Limb (tissue), 2 donors: ENCODE data around the gene CCDC78.

Experiments
- DNase-seq, 2 donors: peaks; one replicate each; pipeline ENCODE4 v3.0.0-alpha.2; 2016; ENCODE audit errors: extremely low spot score in 2 of 2

The CCDC78 gene

DNA sequence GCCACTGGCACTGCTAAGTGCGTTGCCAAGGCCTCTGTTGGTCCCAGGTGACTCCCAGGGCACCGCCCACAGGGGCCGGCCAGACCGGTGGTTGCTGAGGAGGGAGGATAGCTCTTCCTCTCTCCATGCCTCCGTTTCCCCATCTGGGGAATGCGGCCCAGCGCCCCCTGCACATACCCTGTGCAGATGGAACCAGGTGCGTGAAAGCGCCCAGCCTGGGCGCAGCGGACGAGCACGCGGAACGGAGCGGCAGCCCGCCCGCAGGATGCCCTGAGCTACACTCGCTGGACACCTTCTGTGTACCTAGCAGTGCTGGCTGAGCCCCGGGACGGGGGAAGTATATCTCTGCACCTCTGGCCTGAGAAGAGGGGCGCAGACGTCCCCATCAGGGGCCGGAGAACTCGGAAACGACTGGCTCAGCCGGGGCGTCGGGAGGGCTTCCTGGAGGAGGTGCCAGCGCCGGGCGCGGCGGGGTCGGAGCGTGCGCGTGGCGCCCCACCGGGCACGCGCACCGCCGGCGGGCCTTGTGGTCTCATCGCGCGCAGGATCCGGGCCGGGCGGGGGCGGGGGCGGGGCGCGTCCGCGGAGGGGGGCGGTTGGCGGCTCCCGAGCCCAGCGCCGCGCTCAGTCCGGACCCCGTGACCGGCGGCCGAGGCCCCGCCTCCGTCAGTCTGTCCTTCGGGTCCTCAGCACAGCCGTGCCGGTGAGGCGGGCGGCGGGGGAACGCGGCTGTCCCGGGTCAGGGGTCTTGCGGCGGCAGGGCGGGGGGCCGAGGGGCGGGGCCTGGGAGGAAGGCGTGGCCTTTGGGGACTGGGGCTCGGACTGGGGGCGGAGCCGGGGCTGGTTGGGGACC lies at the start of gene CCDC78, which contains the start of gene HAGHL:
CCDC78 (minus strand) TSS at position 6 of the 853 bp plus-strand sequence. CDS start 76 bp downstream, outside the sequence.
HAGHL (plus strand) TSS at position 669 of the 853 bp plus-strand sequence. CDS start 404 bp downstream, outside the sequence.
- DNase-seq: peak in 1 of 2 donors; percentile 81

DNA sequence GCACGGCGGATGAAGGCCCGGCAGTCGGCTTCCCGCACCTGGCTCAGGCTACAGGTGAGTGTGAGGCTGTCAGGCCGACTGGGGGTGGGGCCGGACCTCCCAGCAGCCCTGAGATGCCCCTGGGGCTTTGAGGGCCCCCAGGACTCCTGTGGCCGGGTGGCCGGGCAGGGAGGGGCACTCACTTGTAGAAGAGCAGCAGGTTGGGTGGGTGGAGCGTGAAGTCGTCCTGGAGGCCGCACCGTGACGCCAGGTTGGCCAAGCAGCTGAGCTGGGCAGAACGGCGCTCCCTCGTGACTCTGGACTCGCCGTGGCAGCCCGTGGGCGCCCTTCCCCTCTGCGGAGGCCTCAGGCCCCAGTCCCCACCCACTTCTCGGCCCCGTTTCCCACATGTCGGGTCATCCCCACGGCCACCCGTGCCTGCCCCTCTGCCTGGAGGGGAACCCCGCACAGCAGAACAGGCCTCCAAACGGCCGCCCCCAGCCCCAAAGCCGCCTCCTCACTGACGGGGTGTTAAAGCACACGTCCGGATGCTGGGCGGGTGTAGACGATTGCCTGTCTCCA lies 49.1 kb upstream of the CCDC78 start:
- no peak for DNase-seq

DNA sequence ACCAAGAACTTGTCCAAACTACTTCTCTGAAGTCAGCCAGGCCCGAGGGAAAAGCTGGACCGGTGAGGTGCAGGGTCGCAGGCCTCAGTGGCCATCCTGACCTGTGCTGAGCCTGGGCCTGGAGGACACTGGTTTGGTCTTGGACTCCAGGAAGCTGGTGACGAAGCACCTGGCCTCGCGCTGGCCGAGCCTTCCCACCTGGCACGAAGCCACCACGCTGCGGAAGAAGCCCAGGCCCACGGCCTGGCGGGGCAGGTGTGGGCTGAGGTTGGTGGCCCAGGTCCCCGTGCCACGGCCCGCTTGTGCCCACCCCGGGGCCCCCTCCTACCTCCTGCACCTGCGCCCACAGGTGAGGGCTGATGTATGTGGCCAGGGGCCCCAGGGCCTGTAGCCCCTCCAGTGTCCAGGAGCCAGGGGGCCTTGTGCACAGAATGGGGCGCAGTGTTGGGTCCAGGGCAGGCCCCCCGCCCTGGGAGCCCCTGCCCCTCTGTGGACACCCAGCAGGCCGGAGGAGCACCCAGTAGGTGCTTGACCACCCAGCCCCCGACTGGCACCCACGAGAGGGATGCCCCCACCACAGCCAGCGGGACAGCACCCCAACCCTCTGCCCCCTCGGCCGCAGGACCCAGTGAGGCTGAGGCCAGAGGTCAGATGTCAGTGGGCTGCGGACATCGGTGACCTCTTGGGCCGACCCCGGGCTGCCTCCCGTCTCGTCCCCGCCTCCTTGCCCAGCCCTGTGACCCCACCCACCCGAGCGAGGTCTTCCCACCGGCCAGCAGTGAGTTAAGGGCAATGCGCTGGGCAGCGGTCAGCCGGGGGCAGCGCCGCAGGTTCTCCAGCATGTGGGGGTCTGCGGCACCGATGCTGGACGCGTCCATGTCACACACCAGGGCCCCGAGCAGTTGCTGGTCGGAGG lies 48.1 kb upstream of the CCDC78 start:
- no peak for DNase-seq

DNA sequence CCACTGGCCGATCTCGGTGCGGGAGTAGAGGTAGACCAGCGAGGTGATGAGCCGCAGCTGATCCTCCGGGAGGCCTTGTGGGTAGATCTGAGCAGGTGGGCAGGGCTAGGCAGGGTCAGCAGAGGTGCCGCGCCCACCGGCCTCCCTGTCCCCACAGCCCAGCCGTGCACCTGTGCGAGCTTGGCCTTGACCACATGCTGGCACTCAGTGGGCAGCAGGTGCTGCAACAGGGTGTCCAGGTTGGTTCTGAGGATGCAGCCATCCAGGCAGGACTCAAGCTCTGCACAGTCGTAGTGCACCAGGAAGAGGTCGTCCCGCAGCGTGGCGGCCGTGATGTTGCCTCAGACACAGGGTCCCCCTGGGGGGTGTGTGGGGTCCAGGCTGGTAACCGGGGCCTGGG lies 46.7 kb upstream of the CCDC78 start:
- no peak for DNase-seq

DNA sequence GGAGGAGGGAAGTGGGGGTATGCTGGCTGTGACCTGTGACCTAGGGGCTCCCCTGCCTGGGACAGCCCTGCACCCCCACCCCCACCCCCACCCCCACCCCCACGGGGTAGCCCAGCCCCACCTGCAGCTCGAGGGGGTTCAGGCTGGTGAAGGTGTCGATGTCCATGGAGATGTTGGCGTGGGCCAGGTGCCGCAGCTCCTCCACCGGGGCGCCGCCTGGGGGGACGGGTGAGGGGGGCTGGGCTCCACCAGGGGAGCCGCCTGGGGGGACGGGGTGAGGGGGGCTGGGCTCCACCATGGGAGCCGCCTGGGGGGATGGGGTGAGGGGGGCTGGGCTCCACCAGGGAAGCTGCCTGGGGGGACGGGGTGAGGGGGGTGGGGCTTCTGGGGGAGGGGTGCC lies 44.2 kb upstream of the CCDC78 start:
- DNase-seq: no peak

DNA sequence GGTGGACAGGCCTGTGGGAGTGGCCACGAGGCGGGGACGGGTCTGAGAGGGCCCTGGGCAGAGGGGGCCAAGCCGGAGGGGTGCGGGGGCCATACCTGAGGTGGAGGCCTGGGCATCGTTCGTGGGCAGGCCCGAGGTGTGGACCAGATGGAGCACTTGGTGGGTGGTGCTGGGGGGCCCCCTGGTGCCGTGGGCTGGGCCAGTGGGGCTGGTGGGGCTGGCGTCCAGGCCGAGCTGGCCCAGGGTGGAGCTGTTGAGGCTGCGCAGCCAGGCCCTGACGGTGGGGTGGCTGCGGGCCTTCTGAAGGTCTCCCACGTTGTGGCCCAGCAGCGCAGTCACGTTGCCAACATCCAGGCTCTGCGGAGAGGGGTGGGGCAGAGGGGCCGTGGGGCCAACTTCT lies 43.7 kb upstream of the CCDC78 start:
- DNase-seq: no peak

DNA sequence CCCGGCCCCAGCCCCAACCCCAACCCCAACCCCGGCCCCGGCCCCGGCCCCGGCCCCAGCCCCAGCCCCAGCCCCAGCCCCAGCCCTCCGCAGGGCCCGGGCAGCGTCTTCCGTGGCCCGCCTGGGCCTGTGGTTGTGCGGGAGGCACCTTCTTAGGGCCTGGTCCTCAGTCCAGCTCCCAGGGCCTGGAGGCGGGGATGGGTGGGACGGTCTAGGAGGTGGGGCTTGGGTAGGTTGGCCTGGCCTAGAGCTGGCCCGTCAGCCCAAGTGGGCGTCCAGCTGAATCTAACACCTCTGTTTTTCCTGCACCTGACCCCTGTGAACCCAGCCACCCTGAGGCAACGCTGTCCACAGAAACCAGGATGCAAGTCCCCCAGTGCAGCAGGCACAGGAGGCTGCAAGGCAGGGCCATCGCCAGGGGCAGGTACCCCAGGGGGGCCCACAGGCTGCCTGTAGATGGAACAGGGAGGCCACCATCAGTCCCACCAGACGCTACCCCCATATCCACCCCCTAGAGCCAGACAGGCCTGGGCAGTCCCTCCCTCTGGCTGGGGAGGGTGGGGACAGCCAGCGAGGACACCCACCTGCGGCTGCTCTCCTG lies 43.0 kb upstream of the CCDC78 start:
- no peak for DNase-seq

DNA sequence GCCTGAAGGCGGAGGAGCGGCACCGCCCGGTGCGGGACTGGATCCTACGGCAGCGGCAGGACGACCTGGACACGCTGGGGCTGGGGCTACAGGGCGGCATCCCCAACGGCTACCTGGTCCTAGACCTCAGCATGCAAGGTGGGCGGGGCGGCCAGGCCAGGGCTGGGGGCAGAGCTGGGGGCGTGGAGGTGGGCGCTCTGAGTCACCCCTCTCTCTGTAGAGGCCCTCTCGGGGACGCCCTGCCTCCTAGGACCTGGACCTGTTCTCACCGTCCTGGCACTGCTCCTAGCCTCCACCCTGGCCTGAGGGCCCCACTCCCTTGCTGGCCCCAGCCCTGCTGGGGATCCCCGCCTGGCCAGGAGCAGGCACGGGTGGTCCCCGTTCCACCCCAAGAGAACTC lies 42.2 kb upstream of the CCDC78 start:
- DNase-seq: no peak

DNA sequence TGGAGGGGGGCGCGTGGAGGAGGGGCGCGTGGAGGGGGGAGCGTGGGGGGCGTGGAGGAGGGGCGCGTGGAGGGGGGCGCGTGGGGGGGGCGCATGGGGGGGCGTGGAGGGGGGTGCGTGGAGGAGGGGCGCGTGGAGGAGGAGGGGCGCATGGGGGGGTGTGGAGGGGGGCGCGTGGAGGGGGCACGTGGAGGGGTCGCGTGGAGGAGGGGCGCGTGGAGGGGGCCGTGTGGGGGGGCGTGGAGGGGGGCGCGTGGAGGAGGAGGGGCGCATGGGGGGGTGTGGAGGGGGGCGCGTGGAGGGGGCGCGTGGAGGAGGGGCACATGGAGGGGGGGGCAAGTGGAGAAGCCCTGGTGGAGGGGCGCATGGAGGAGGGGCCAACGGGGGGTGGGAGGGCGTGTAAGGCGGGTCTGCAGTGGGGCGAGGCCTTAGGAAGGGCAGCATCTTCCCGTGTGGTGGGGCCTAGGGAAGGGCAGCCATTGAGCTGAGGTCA lies 41.5 kb upstream of the CCDC78 start:
- DNase-seq: peak in 1 of 2 donors; percentile 27

DNA sequence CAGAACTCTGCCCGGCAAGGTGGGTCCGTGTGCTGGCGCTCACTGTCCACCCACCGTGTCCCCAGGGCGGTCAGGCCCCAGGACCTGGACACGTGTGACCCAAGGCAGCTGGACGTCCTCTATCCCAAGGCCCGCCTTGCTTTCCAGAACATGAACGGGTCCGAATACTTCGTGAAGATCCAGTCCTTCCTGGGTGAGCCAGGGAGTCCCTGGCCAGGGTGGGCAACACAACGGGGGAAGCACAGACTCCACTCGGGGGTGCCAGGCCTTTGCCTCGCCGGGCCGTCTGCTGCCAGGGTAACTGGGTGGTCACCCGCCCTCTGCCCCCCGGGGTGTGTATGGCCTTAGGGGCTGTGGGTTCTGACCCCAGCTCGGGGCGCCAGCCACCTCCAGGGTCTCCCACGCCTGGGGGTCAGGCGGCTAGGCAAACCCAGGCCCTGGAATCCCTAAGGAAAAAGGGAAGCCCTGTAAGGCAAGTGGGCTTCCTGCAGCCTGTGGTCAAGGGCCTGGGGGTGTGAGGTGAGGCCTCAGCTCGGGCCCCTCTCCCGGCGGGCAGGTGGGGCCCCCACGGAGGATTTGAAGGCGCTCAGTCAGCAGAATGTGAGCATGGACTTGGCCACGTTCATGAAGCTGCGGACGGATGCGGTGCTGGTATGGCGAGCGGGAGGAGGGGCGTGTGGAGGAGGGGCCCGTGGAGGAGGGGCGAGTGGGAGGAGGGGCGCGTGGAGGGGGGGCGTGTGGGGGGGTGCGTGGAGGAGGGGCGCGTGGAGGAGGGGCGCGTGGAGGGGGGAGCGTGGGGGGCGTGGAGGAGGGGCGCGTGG lies 40.8 kb upstream of the CCDC78 start:
- peak in 1 of 2 donors; percentile 45 for DNase-seq

DNA sequence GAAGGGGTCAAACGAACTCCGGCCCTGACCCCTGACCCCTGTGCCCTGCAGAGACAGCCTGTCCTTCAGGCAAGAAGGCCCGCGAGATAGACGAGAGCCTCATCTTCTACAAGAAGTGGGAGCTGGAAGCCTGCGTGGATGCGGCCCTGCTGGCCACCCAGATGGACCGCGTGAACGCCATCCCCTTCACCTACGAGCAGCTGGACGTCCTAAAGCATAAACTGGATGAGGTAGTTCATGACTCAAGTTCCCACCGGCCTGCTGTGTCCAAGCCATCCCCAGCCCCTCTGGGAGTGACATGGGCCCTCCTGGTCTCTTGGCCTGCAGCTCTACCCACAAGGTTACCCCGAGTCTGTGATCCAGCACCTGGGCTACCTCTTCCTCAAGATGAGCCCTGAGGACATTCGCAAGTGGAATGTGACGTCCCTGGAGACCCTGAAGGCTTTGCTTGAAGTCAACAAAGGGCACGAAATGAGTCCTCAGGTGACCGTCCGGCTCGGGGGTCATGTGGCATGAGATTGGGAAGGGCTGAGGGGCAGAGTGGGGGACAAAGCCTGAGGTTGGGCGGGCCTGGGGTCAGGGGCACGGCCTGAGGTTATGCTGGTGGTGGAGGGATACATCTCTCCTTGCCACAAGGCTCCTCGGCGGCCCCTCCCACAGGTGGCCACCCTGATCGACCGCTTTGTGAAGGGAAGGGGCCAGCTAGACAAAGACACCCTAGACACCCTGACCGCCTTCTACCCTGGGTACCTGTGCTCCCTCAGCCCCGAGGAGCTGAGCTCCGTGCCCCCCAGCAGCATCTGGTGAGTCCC lies 40.0 kb upstream of the CCDC78 start:
- DNase-seq: peak in 1 of 2 donors; percentile 29

DNA sequence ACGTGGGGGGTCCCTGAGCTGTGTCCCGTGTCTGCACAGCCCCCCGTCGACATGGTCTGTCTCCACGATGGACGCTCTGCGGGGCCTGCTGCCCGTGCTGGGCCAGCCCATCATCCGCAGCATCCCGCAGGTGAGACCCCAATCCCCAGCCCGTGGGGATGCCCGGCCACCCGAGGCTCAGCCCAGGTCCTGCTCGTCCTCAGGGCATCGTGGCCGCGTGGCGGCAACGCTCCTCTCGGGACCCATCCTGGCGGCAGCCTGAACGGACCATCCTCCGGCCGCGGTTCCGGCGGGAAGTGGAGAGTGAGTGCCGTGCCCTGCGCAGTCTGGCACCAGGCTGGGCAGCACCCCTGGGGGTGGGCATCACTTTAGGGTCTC lies 39.2 kb upstream of the CCDC78 start:
- DNase-seq: peak in 1 of 2 donors; percentile 31

DNA sequence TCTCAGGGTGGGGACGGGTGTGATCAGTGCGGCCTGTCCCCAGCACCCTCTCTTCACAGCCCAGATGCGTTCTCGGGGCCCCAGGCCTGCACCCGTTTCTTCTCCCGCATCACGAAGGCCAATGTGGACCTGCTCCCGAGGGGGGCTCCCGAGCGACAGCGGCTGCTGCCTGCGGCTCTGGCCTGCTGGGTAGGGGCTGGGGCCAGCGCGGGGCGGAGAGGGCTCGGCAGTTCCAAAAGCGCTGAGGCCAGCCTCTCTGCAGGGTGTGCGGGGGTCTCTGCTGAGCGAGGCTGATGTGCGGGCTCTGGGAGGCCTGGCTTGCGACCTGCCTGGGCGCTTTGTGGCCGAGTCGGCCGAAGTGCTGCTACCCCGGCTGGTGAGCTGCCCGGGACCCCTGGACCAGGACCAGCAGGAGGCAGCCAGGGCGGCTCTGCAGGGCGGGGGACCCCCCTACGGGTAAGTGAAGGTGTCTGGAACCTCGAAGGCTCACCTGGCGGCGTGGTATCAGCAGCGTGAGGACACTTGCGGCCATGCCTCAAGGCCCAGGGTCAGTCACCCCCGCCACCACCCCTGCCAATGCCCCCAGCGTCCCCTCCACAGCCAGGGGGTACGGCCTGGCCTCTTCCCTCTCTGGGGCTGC lies 38.7 kb upstream of the CCDC78 start:
- DNase-seq: peak in 1 of 2 donors; percentile 34

DNA sequence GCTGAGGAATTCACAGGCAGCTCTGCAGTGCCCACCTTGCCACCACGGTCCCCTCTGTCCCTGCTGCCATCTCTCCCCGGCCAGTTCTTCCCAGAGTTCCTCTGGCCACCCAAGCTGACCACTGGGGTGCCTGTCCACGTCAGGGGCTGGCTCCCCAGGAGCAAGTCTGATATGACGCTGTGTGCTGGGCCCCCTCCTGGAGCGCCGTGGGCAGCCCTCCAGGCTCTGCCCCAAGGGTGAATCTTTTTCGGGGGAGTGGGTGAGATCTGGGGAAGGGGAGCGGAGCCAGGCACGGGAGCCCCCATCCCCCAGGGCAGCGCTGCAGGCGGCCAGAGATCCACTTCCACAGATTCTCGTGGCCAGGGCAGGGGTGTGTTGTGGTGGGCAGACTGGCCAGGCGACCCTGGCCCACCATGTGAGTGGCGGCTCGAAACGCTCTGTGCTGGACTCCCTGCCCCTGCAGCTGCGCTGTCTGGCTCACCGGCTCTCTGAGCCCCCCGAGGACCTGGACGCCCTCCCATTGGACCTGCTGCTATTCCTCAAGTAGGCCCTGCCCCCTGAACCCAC lies 38.0 kb upstream of the CCDC78 start:
- peak in 1 of 2 donors; percentile 26 for DNase-seq

DNA sequence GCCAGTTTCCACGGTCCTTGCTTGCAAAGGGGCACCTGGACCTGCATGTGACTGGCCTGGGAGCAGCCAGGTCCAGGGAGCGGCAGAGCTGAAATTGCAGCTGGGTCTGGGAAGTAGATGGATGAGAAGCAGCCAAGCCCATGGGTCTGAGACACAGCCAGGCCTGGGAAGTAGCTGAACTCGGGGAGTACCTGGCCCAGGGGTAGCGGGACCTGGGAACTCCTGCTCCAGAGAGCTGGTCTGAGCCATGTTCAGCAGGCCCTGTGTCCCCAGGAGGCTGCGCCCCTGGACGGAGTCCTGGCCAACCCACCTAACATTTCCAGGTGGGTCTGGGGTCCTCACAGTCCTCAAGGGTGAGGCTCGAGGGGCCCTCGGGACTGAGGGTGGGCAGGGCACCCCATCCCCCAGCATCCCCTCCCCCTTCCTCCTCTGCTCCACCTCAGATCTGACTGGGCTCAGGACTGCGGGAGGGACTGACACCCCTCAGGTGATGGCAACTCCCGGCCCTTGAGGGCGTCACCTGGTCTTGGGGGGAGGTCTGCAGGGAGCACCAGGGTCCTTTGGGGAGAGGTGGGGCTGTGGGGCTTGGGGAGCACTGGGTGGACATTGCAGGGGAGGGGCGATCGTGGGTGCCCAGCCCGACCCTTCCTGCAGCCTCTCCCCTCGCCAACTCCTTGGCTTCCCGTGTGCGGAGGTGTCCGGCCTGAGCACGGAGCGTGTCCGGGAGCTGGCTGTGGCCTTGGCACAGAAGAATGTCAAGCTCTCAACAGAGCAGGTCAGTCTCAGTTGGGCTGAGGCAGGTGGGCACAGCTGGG lies 37.3 kb upstream of the CCDC78 start:
- DNase-seq: peak in 1 of 2 donors; percentile 27

DNA sequence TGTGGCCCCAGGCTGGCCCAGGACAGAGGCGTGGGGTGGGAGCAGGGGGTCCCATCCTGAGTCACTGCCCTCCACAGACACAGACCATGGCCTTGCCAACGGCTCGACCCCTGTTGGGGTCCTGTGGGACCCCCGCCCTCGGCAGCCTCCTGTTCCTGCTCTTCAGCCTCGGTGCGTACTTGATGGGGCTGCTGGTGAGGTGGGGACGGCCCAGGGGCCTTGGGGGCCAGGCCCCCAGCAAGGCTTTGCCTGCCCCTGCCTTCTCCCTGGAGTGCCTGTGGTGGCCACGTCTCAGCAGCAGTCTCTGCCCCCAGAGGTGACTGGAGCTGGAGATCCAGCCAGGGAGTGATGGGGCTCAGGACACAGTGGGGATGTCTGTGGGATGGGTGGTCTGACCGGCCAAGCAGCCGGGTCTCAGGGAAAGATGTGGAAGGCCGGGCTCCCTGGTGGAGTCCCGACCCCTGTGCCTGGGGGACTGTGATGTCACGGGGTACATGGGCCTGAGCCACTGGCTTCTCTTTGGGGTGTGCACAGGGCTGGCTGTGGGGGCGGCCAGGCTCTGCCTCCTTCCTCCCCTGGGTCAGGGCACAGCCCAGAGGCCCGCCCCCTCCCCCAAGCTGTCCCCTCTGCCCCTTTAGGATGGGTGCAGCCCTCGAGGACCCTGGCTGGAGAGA lies 36.5 kb upstream of the CCDC78 start:
- DNase-seq: peak in 1 of 2 donors; percentile 23
